Posterior vena cava (tissue), 2 donors: ENCODE measurements around the gene MARCHF4. TPM values are rescaled to one million over a fixed set of nuclear protein-coding genes. Genes with fewer than 3 reads are reported as not detected.
"Not testable (repeated sequence)": the region's sequence is repeated elsewhere in the genome, so short reads cannot be mapped to it uniquely, and the experiment has no call there.

Experiments
- DNase-seq: peaks from one replicate; pipeline ENCODE4 v3.0.0-alpha.2; 2020; ENCODE audit warnings: low spot score
- intact Hi-C, 2 donors: fragments of 100-400 bp; cut with DNase I; formaldehyde crosslinking; loops; one replicate each; pipeline versions ENCODE4 v1.14.1 to v1.14.2; 2022 to 2023
- total RNA-seq, 2 donors: library from RNA; stranded (reverse); fragmentation: NEBNext Ultra II Directional; extraction: Animal tissue kit (Norgen Biotek cat#: 25700); gene quantifications; one replicate each; pipeline ENCODE4 v1.2.1, GENCODE V29; 2021
- donor health status: DM: yes; HTN: yes; CAD: no.
- donor health status: DM: yes; HTN: yes; CAD: no.

The MARCHF4 gene
- total RNA-seq, 2 donors from 2014 or later: not detected

DNA sequence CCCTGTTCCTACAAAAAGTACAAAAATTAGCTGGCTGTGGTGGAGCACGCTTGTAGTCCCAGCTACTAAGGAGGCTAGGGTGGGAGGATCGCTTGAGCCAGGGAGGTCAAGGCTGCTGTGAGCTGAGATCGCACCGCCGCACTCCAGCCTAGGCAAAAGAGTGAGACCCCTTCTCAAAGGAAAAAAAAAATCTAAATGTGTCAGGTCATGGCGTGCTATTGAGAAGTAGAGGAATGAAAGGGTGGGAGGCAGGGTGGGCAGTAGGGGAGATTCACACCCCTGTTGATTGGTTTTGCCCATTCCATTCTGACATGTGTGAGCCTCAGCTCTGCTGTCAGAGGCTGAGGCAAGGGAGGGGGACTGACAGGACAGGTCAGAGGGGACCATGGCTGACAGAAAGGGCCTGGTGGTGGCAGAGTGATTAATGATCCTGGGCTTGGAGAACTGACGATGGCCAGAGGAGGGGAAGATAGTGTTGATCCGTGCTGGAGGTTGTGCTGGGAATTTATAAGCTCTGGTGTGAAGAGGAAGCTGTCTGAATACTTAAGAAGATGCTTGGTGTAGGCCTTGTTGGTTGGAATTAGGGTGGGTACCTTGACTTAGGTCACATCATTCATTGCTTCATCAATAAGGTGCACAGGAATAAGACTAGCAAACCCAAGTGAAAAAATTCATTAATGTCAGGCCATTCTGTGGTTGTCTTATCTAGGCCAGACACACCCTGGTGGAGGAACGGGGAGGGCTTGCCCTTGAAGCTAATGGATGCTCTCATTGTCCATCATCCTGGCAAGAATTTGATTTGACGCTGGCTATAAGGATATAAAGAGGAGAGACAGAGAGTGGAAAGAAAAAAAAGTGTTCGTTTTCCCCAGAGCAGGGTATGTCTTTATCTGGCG is 20.9 kb upstream of the MARCHF4 start:
- DNase-seq: no peak
- intact Hi-C loops: no loop called here

GRCh38 chr2:216392018-216392562 is 19.8 kb upstream of the MARCHF4 start:
- intact Hi-C loops: no loop called here
- DNase-seq: no peak

- intact Hi-C loops: no loop called here
- DNase-seq: no peak
Measured at GRCh38 chr2:216391401-216391800, 19.1 kb upstream of the MARCHF4 start.

GRCh38 chr2:216389570-216389969 is 17.3 kb upstream of the MARCHF4 start:
- no peak for DNase-seq
- intact Hi-C loops: loop anchor here in 1 of 2 donors (10.0 kb wide), 1 partner anchor 1755 kb away; no protein-coding TSS in a partner anchor

- intact Hi-C loops: loop anchor here in 1 of 2 donors (10.0 kb wide), 1 partner anchor 1753 kb away; no protein-coding TSS in a partner anchor
- DNase-seq: no peak
Measured at GRCh38 chr2:216388046-216388884, 16.0 kb upstream of the MARCHF4 start.

GRCh38 chr2:216387262-216387661 is 15.0 kb upstream of the MARCHF4 start:
- intact Hi-C loops: loop anchor here in 1 of 2 donors (10.0 kb wide), 1 partner anchor 1752 kb away; no protein-coding TSS in a partner anchor
- no peak for DNase-seq

GRCh38 chr2:216385478-216385877 is 13.2 kb upstream of the MARCHF4 start:
- DNase-seq: no peak
- intact Hi-C loops: loop anchor here in 1 of 2 donors (10.0 kb wide), 1 partner anchor 1751 kb away; no protein-coding TSS in a partner anchor

DNA sequence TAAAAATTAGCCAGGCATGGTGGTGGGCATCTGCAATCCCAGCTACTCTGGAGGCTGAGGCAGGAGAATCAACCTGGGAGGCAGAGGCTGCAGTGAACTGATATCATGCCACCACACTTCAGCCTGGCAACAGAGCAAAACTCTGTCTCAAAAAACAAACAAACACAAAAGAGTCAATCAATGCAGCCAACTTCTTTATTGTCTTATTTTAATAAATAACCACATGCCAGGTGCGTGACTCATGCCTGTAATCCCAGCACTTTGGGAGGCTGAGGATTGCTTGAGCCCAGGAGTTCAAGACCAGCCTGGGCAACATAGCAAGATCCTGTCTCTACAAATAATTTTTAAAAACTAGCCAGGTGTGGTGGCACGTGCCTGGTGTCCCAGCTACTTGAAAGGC is 12.1 kb upstream of the MARCHF4 start:
- intact Hi-C loops: loop anchor here in 1 of 2 donors (10.0 kb wide), 1 partner anchor 1750 kb away; no protein-coding TSS in a partner anchor
- DNase-seq: not testable (repeated sequence)

DNA sequence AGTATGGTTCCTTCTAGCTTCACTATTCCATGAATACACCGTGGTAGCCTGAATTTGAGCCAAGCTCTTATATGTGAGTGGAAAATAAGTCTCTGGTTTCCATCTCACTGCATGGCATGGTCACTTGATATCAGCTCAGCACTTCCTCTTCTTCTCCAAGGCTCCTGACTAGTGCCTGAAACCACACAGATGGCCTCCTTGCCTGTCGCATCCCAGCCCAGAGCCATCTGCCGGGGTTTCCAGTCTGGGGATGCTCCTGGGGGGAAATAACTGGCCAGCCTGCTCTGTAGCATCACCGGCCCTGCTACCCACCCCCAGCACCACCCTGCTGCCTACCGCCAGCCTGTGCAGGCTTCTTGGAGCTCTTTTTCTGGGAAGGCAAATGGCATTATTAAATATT is 7.7 kb upstream of the MARCHF4 start:
- intact Hi-C loops: loop anchor here in 1 of 2 donors (10.0 kb wide), 1 partner anchor 1745 kb away; no protein-coding TSS in a partner anchor
- DNase-seq: no peak

DNA sequence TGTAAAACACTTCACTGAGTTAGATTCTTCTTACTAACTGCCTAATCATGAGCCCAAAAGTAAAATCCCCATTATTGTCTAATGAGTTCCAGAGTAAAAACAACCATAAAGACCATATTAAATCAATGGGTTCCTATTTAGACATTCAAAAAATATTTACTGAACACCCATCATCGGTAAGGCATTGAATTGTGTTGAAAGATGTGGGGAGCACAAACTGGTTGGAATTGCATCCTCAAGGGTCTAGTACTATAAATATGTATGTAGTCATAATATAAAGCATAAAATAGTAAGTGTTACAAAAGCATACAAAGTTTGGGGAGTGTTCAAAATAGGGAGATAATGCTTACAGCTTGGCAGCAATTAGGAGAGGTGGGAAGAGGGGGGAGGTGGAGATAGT is 3.0 kb upstream of the MARCHF4 start:
- DNase-seq: no peak
- intact Hi-C loops: no loop called here

DNA sequence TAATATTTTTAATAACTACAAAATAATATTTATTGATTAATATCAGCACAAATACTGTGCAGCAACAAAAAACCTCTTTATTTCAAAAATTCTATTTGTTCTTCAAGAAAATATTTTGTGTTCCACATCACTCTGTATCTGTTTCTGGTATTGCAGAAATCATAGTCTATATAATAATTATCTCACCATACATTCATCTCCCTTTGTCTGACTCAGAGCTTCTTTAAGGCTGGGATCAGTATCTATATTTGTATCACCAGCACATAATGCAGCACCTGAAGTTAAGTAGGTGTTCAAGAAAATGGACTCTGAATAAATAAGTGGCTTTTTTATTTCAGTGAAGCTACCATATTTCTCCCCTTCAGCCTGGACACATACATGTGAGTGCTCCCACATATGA is 1.6 kb upstream of the MARCHF4 start:
- intact Hi-C loops: no loop called here
- no peak for DNase-seq

GRCh38 chr2:216372761-216373291 is 543 bp upstream of the MARCHF4 start:
- no peak for DNase-seq
- intact Hi-C loops: no loop called here

DNA sequence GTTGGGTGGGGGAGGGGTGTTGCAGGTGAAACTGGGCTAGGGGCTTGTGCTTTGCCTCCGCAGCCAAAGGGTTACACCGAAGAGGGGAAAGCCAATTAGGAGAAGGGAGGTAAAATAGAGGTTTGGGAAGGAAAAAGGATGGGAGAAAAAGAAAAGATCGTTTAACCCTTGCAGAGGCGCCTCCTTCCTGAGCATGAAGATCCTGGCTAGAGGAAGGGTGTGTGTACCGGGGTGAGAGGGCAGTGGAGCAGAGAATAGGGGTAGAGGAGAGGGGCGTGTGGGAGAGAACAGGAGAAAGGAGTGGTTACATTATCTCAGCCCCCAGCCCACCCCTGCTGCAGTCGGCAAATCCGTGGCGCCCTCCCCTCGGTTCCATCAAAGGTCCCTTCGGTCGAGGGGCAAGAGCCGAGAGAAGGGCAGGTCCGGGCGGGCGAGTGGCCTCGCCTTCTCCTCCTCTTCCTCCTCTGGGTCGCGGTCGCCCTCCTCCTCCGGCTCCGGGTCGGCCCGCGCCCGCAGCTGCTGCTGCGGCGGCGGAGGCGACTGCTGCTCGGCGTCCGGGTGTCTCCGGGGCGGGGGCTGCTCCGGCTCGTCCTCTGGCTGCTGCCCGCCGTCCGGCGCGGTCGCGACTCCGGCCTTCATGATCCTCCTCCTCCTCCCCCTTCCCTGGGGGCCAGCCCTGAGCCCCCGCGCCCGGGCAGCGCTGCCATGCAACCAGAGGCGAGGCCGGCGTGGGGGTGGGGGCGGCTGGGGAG is 1.1 kb downstream of the MARCHF4 start:
- intact Hi-C loops: no loop called here

GRCh38 chr2:216369821-216370220 is 2.5 kb downstream of the MARCHF4 start:
- no peak for DNase-seq
- intact Hi-C loops: no loop called here

More for the DNA sequence above, 1.1 kb downstream of the MARCHF4 start:
- no peak for DNase-seq

GRCh38 chr2:216366777-216367471 is 5.4 kb downstream of the MARCHF4 start:
- no peak for DNase-seq
- intact Hi-C loops: no loop called here

DNA sequence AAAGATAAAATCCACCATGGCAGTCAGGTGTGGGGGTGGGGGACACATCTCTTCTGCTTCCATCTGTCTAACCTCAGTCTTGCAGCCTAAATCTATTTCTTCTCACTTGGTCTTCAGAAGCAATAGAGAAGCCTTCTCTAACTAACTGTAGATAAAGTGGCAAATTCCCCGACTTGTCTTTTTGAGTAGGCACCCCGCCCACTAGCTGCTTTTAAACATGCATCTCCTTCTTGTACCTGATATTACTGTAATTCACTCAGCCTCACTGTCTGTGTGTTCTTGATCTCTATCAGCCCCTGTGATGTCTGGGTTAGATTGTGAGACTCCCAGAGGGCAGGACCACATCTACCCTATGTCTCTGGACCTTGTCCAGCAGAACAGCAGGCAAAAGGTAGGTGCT is 6.8 kb downstream of the MARCHF4 start:
- no peak for DNase-seq
- intact Hi-C loops: no loop called here

- no peak for DNase-seq
- intact Hi-C loops: no loop called here
Measured at GRCh38 chr2:216363221-216363620, 9.1 kb downstream of the MARCHF4 start.

DNA sequence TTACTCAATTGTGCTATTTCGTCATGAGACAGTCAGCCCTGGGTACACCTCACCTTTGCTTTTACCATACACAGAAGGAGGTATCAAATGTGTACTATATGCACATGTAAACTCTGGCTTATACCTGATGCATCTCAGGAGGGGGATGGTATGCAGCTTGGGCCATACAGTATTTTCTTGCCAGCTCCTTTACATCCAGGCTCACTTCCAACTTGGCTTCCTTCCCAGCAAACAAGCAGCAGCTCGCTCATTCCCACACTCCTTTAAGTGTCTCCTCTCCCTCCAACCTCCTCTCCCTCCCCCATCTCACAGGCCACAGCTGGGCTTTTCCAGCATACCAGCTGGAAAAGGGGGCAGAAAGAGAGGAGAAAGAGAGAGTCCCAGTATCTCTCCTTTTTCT is 9.6 kb downstream of the MARCHF4 start:
- DNase-seq: no peak
- intact Hi-C loops: no loop called here
